ENCODE results near the gene DUSP6.
A peak's percentile ranks its signal among the peaks of the same experiment; 100 is the strongest.

Gene DUSP6

DNA sequence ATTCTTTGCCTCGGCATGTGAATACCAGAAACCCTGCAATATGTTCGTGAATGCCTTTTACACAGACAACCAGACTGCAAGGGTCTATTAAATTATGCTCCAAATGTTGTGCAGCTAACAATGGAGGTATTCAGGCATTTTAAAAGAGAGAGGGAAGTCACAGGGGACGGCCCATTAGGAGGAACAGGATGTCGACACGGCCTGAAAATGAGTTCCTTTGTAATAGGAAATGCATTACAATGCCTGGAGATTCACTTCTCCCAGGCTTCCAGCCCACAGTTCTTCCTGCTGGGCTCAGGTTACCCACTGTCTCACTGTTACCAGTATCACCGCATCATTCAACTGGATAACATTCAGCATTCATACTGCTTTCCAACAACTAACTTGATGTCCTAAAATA lies 2.5 kb downstream of the DUSP6 start:
- TF ChIP-seq, protein P1, sequence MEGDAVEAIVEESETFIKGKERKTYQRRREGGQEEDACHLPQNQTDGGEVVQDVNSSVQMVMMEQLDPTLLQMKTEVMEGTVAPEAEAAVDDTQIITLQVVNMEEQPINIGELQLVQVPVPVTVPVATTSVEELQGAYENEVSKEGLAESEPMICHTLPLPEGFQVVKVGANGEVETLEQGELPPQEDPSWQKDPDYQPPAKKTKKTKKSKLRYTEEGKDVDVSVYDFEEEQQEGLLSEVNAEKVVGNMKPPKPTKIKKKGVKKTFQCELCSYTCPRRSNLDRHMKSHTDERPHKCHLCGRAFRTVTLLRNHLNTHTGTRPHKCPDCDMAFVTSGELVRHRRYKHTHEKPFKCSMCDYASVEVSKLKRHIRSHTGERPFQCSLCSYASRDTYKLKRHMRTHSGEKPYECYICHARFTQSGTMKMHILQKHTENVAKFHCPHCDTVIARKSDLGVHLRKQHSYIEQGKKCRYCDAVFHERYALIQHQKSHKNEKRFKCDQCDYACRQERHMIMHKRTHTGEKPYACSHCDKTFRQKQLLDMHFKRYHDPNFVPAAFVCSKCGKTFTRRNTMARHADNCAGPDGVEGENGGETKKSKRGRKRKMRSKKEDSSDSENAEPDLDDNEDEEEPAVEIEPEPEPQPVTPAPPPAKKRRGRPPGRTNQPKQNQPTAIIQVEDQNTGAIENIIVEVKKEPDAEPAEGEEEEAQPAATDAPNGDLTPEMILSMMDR (IDR thresholded peaks at IDR 0.05): no peak
- H3K4me1 ChIP-seq (ENCODE audit: control insufficient read depth in 1 of 2, insufficient read depth in 1 of 2, low read depth in 1 of 2, low read length in 1 of 2): peaks cover 67 to 81% of the 10 kb centered on the region in 2 experiments
- H3K4me3 ChIP-seq (ENCODE audit: low read depth in 1 of 2, low read length in 1 of 2): peak overlapping the region; percentile 73 to 90
- H3K9me3 ChIP-seq: no peaks in the 10 kb centered on the region
- H3K27ac ChIP-seq: peak overlapping the region; percentile 97
- H3K36me3 ChIP-seq: peaks cover 28% of the 10 kb centered on the region
- H3K27me3 ChIP-seq: no peaks in the 10 kb centered on the region

GRCh38 chr12:89348894-89349699 lies 3.2 kb downstream of the DUSP6 start:
- H3K4me3 ChIP-seq (ENCODE audit: low read depth in 1 of 2, low read length in 1 of 2): peak overlapping the region; percentile 73 to 90
- peaks cover 28% of the 10 kb centered on the region for H3K36me3 ChIP-seq
- H3K4me1 ChIP-seq (ENCODE audit: control insufficient read depth in 1 of 2, insufficient read depth in 1 of 2, low read depth in 1 of 2, low read length in 1 of 2): peaks cover 69 to 79% of the 10 kb centered on the region in 2 experiments
- H3K27me3 ChIP-seq: no peaks in the 10 kb centered on the region
- peak overlapping the region; percentile 97 for H3K27ac ChIP-seq
- no peaks in the 10 kb centered on the region for H3K9me3 ChIP-seq
- TF ChIP-seq, protein P1 (IDR thresholded peaks at IDR 0.05): no peak

DNA sequence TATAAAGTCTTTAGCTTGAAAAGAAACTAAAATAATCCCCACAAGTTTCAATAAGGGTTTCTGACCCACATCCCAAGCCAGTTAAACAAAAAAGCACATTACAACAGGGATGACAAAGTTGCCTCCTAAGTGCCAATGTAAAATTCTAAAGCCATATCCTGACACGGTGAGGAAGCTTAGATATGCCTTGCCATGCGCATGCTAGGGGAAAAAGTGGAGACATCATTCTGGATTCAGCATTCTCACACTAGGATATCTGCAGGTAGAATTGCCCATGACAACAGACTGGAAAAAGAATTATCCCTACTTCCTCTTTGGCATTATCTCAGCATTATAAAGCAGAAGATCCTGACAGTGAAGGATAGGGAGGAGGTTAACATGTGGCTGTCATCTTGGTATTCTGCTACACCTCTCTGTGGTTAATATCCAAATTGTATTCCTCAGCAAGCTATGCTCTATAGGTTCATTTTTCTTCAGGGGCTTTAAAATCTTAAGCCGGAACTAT lies 4.9 kb downstream of the DUSP6 start:
- peak overlapping the region; percentile 97 for H3K27ac ChIP-seq
- H3K36me3 ChIP-seq: peaks cover 28% of the 10 kb centered on the region
- peak overlapping the region; percentile 49 to 73 for H3K4me3 ChIP-seq (ENCODE audit: low read depth in 1 of 2, low read length in 1 of 2)
- H3K4me1 ChIP-seq (ENCODE audit: control insufficient read depth in 1 of 2, insufficient read depth in 1 of 2, low read depth in 1 of 2, low read length in 1 of 2): peaks cover 65 to 70% of the 10 kb centered on the region in 2 experiments
- H3K9me3 ChIP-seq: no peaks in the 10 kb centered on the region
- TF ChIP-seq, protein P1 (IDR thresholded peaks at IDR 0.05): no peak
- H3K27me3 ChIP-seq: no peaks in the 10 kb centered on the region

DNA sequence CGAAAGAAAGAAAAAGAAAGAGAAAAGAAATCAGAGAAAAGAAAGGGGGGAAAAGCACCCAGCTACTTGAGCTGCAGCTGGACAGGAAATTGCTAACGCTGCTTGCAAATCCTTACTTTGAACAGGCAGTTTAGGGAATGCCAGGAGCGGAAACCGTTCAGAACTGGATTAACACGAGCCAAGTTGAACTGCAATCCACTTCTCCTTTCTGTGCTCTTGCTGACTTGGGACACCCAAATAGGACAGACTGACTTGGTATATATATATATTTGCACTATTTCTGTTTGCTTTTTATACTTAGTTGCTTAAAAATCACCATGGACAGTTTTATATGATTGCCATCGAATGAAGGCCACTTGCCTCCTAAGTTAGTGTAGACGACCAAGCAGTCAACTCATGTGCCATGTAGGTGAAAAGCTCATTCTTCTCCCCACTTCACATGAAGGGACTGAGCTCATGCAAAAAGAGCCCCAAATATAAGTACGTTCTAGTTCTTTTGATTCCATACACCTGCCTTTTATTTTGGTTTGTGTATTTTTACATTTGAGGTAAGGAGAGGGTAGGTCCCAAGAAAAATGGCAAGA lies 5.5 kb downstream of the DUSP6 start:
- peaks cover 28% of the 10 kb centered on the region for H3K36me3 ChIP-seq
- H3K4me3 ChIP-seq (ENCODE audit: low read depth in 1 of 2, low read length in 1 of 2): peak overlapping the region; percentile 49 to 73
- H3K9me3 ChIP-seq: no peaks in the 10 kb centered on the region
- peaks cover 61 to 65% of the 10 kb centered on the region in 2 experiments for H3K4me1 ChIP-seq (ENCODE audit: control insufficient read depth in 1 of 2, insufficient read depth in 1 of 2, low read depth in 1 of 2, low read length in 1 of 2)
- TF ChIP-seq, protein P1 (IDR thresholded peaks at IDR 0.05): no peak
- no peaks in the 10 kb centered on the region for H3K27me3 ChIP-seq
- H3K27ac ChIP-seq: peak overlapping the region; percentile 97

DNA sequence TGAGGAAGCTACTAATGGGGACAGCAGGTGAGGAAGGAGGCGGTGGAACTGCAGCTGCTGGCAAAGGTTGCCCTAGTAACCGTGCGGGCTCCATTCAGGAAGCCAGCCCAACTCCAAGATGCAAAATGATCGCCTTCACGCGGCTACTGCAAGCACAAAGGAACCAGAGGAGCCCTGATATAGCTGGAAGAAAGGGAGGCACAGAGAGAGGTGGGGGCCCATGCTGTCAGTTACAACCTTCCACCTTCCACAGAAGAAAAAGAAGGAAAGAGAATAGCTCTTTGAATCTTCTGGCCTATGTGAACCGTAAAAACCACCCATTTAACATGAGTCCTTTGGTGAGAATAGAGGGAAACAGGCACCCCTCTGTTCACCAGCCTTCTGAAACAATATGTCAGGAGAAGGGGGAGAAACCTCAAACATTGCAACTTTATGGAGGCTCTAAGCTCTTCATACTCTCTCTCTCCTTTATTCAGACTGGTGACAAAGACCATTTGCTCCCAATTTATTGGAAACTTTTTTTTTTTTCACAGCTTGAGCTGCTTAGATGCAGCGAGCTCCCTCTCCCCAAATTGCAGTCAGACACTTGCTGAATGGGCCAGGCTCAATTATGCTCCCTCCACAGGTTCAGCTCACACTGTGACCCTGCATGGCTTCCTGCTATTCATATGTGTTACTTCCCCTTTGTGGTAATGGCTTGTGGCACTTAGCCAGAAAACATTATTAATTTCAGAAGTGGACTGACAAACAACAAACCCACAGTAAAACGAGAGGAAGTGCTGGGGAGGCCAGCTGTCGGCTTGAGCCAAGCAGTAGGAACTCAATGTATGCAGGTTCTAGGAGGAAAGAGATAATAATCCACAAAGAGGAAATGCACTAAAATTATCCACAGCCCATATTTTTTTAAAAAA lies 6.2 kb downstream of the DUSP6 start:
- H3K4me1 ChIP-seq (ENCODE audit: control insufficient read depth in 1 of 2, insufficient read depth in 1 of 2, low read depth in 1 of 2, low read length in 1 of 2): peaks cover 61 to 65% of the 10 kb centered on the region in 2 experiments
- H3K36me3 ChIP-seq: peaks cover 28% of the 10 kb centered on the region
- H3K27me3 ChIP-seq: no peaks in the 10 kb centered on the region
- H3K4me3 ChIP-seq (ENCODE audit: low read depth in 1 of 2, low read length in 1 of 2): peak overlapping the region; percentile 49 to 73
- H3K9me3 ChIP-seq: no peaks in the 10 kb centered on the region
- TF ChIP-seq, protein P1 (IDR thresholded peaks at IDR 0.05): peak; percentile 26
- peak overlapping the region; percentile 97 for H3K27ac ChIP-seq
